Neural cell (in vitro differentiated cells): ENCODE measurements around the gene CYB5R3.

ENCODE experiments used
- EZH2 ChIP-seq: fragments of 200-600, 300-800 bp; shearing (Covaris generic), sonication (generic); IDR thresholded peaks from 2 replicates; pipeline ENCODE4 v1.6.1; 2014; ENCODE audit warnings: antibody characterized with exemption, low read length, borderline replicate concordance, mild to moderate bottlenecking; ENCODE audit not compliant: insufficient read depth, poor library complexity, severe bottlenecking
- REST ChIP-seq: IDR thresholded peaks from 2 replicates; pipeline ENCODE4 v1.6.1; 2012; ENCODE audit warnings: borderline replicate concordance
- SMC3 ChIP-seq: fragments of 450-650 bp; conservative IDR thresholded peaks from 2 replicates; pipeline ENCODE4 v1.6.1; 2014; ENCODE audit warnings: antibody characterized with exemption, mild to moderate bottlenecking, moderate library complexity; ENCODE audit not compliant: poor library complexity
- TF ChIP-seq, protein P1 (sequence below): fragments of 450-650 bp; IDR thresholded peaks from 2 replicates; pipeline ENCODE4 v1.5.1; 2014; ENCODE audit warnings: antibody characterized with exemption, mild to moderate bottlenecking, moderate library complexity; ENCODE audit not compliant: poor library complexity, severe bottlenecking

DNA sequence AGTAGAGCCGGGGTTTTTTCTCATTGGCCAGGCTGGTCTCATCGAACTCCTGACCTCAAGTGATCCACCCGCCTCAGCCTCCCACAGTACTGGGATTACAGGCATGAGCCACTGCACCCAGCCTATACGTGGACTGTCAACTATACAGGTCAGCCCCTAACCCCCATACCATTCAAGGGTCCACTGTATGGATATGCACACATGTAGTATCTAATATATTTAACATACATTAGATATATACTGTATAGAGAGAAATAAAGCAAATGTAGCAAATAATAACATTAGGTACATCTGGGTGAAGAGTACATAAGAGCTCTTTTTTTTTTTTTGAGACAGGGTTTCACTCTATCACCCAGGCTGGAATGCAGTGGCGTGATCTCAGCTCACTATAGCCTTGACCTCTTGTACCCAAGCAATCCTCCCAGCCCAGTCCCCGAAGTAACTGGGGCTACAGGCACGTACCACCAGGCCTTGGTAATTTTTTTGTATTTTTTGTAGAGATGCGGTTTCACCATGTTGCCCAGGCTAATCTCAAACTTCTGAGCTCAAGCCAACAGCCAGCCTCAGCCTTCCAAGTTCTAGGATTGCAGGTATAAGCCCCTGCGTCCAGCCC is 7.3 kb downstream of the CYB5R3 start:
- TF ChIP-seq, protein P1, sequence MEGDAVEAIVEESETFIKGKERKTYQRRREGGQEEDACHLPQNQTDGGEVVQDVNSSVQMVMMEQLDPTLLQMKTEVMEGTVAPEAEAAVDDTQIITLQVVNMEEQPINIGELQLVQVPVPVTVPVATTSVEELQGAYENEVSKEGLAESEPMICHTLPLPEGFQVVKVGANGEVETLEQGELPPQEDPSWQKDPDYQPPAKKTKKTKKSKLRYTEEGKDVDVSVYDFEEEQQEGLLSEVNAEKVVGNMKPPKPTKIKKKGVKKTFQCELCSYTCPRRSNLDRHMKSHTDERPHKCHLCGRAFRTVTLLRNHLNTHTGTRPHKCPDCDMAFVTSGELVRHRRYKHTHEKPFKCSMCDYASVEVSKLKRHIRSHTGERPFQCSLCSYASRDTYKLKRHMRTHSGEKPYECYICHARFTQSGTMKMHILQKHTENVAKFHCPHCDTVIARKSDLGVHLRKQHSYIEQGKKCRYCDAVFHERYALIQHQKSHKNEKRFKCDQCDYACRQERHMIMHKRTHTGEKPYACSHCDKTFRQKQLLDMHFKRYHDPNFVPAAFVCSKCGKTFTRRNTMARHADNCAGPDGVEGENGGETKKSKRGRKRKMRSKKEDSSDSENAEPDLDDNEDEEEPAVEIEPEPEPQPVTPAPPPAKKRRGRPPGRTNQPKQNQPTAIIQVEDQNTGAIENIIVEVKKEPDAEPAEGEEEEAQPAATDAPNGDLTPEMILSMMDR, result no peak
- TF ChIP-seq EZH2 (no peak), REST (no peak), SMC3 (no peak)
